Suprapubic skin (tissue), 4 donors: Measurements from ENCODE around the gene CPHXL2. TPM values are rescaled to one million over a fixed set of nuclear protein-coding genes. Genes with fewer than 3 reads are reported as not detected.

Experiments used
- DNase-seq, 2 donors: peaks; one replicate each; pipeline ENCODE4 v3.0.0-alpha.2; 2019; ENCODE audit warnings: low spot score in 2 of 2
- H3K27ac ChIP-seq: fragments of 200-600 bp; sonication (generic); one replicate; pipeline ENCODE4 v1.5.1; 2019
- H3K27me3 ChIP-seq: fragments of 200-600 bp; sonication (generic); one replicate; pipeline ENCODE4 v1.5.1; 2019
- H3K36me3 ChIP-seq: fragments of 200-600 bp; sonication (generic); one replicate; pipeline ENCODE4 v1.5.1; 2019
- H3K4me1 ChIP-seq: fragments of 200-600 bp; sonication (generic); one replicate; pipeline ENCODE4 v1.5.1; 2019
- H3K4me3 ChIP-seq: fragments of 200-600 bp; sonication (generic); one replicate; pipeline ENCODE4 v1.5.1; 2019; ENCODE audit warnings: mild to moderate bottlenecking
- H3K9me3 ChIP-seq: fragments of 200-600 bp; sonication (generic); one replicate; pipeline ENCODE4 v1.5.1; 2019
- EP300 ChIP-seq: sonication (generic); formaldehyde crosslinking; IDR thresholded peaks from one replicate; pipeline ENCODE4 v1.6.1; 2017; ENCODE audit warnings: antibody characterized with exemption
- POLR2A ChIP-seq, 2 donors: fragments of 450-650 bp; IDR thresholded peaks; one replicate each; pipeline ENCODE4 v1.6.1; 2017; ENCODE audit warnings: antibody characterized with exemption in 2 of 2, mild to moderate bottlenecking in 2 of 2, moderate library complexity in 2 of 2
- POLR2AphosphoS5 ChIP-seq, 3 donors: sonication (generic); formaldehyde crosslinking; IDR thresholded peaks; one replicate each; pipeline ENCODE4 v1.6.1; 2017; ENCODE audit warnings: antibody characterized with exemption in 3 of 3
- WGBS: methylation state at CpG from one replicate; pipeline ENCODE4 v1.1.5; 2018; 5-methylcytosine and 5-hydroxymethylcytosine counted together
- total RNA-seq, 4 donors: library from RNA; depleted of rRNA; stranded (reverse); fragments of >200 nt; gene quantifications; one replicate each; pipeline ENCODE4 v1.1.0, GENCODE V29; 2016
- TF ChIP-seq, protein P1 (sequence below), 2 donors: fragments of 200-600 bp in 1 of 2; fragments of 450-650 bp in 1 of 2; sonication (generic) in 1 of 2; IDR thresholded peaks; one replicate each; pipeline ENCODE4 v1.5.1; 2016 to 2019; ENCODE audit warnings: antibody characterized with exemption in 2 of 2, mild to moderate bottlenecking in 1 of 2, moderate library complexity in 1 of 2

CPHXL2 gene
- total RNA-seq, 4 donors from 2014 or later = not detected

- no peak overlapping the region for H3K27ac ChIP-seq
- no peaks in the 10 kb centered on the region for H3K27me3 ChIP-seq
- peaks cover 18% of the 10 kb centered on the region for H3K4me1 ChIP-seq
- no peaks in the 10 kb centered on the region for H3K9me3 ChIP-seq
- H3K4me3 ChIP-seq = no peak overlapping the region
- H3K36me3 ChIP-seq = peaks cover 60% of the 10 kb centered on the region
- 90% methylated on average over 2 of the region's 2 CpGs for WGBS
- DNase-seq = no peak
- no peak for TF ChIP-seq POLR2A (IDR thresholded peaks at IDR 0.05)
- no peak for TF ChIP-seq EP300
- no peak for TF ChIP-seq POLR2AphosphoS5 (IDR thresholded peaks at IDR 0.05)
- TF ChIP-seq, protein P1, sequence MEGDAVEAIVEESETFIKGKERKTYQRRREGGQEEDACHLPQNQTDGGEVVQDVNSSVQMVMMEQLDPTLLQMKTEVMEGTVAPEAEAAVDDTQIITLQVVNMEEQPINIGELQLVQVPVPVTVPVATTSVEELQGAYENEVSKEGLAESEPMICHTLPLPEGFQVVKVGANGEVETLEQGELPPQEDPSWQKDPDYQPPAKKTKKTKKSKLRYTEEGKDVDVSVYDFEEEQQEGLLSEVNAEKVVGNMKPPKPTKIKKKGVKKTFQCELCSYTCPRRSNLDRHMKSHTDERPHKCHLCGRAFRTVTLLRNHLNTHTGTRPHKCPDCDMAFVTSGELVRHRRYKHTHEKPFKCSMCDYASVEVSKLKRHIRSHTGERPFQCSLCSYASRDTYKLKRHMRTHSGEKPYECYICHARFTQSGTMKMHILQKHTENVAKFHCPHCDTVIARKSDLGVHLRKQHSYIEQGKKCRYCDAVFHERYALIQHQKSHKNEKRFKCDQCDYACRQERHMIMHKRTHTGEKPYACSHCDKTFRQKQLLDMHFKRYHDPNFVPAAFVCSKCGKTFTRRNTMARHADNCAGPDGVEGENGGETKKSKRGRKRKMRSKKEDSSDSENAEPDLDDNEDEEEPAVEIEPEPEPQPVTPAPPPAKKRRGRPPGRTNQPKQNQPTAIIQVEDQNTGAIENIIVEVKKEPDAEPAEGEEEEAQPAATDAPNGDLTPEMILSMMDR (IDR thresholded peaks at IDR 0.05) = no peak
Measured at GRCh38 chr16:75658175-75658574, 18.6 kb downstream of the CPHXL2 start.

- H3K4me1 ChIP-seq = peaks cover 42% of the 10 kb centered on the region
- no peaks in the 10 kb centered on the region for H3K27me3 ChIP-seq
- no peak overlapping the region for H3K27ac ChIP-seq
- WGBS = 55% methylated on average over 1 of the region's 1 CpG
- H3K4me3 ChIP-seq = no peak overlapping the region
- no peaks in the 10 kb centered on the region for H3K9me3 ChIP-seq
- H3K36me3 ChIP-seq = peaks cover 51% of the 10 kb centered on the region
- TF ChIP-seq EP300 (no peak), POLR2A (IDR thresholded peaks at IDR 0.05) (no peak)
- TF ChIP-seq, protein P1 (IDR thresholded peaks at IDR 0.05) = no peak
- no peak for DNase-seq
Measured at GRCh38 chr16:75653922-75654321, 22.9 kb downstream of the CPHXL2 start.

- DNase-seq = peak; percentile 91 to 93
- H3K36me3 ChIP-seq = peaks cover 7% of the 10 kb centered on the region
- WGBS = 1% methylated on average over 32 of the region's 62 CpGs
- peak overlapping the region; percentile 96 for H3K4me3 ChIP-seq
- peak in 1 of 3 donors; percentile 3 for TF ChIP-seq POLR2AphosphoS5 (IDR thresholded peaks at IDR 0.05)
- peak in 1 of 2 donors; percentile 10 for TF ChIP-seq POLR2A (IDR thresholded peaks at IDR 0.05)
- no peak for TF ChIP-seq EP300
- TF ChIP-seq, protein P1 (IDR thresholded peaks at IDR 0.05) = no peak
- H3K27me3 ChIP-seq = no peaks in the 10 kb centered on the region
- no peaks in the 10 kb centered on the region for H3K9me3 ChIP-seq
- peaks cover 67% of the 10 kb centered on the region for H3K4me1 ChIP-seq
- peak overlapping the region; percentile 99 for H3K27ac ChIP-seq
Measured at GRCh38 chr16:75648265-75649076, 28.3 kb downstream of the CPHXL2 start.

- TF ChIP-seq EP300 (no peak), POLR2AphosphoS5 (IDR thresholded peaks at IDR 0.05) (peak; percentile 73 to 95 (median 89)), POLR2A (IDR thresholded peaks at IDR 0.05) (peak; percentile 62 to 96)
- Histone ChIP-seq H3K4me1 (peaks cover 59% of the 10 kb centered on the region), H3K9me3 (no peaks in the 10 kb centered on the region), H3K4me3 (peak within 1 kb of the TSS; percentile 96), H3K27me3 (no peaks in the 10 kb centered on the region), H3K36me3 (peaks cover 7% of the 10 kb centered on the region), H3K27ac (peak within 1 kb of the TSS; percentile 99)
- WGBS = under 1% methylated on average over 19 of the region's 76 CpGs
- peak; percentile 95 for DNase-seq
Measured at GRCh38 chr16:75647492-75648264, 29.1 kb downstream of the CPHXL2 start, which contains the start of the genes KARS1 and TERF2IP. Gene KARS1, minus strand, starts transcription at chr16:75647665. Its CDS starts 26 bp downstream, at chr16:75647639. Gene TERF2IP, plus strand, starts transcription at chr16:75647773. Its CDS starts 110 bp downstream, at chr16:75647883.

DNA sequence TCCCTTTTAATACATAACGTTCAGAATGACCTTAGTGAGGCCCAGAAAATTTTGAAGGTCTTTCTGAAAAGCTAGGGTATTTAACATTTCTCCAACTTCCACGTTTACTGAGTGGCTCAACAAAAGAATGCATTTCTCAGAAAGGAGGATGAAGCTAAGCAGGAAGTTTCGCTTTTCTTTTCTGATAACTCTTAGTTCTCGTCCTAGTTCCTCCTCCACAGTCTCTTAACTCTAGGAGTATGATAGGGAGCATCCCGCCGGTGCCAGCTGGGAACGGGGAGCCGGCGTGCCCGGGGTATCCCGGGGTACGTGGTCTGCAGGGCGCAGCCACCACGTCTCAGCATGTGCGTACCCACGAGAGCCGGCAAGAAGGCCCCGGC is 29.7 kb downstream of the CPHXL2 start:
- WGBS = 0% methylated on average over 15 of the region's 18 CpGs
- H3K4me3 ChIP-seq = peak overlapping the region; percentile 96
- no peak for DNase-seq
- H3K27me3 ChIP-seq = no peaks in the 10 kb centered on the region
- H3K36me3 ChIP-seq = peaks cover 11% of the 10 kb centered on the region
- H3K27ac ChIP-seq = peak overlapping the region; percentile 99
- H3K9me3 ChIP-seq = no peaks in the 10 kb centered on the region
- peaks cover 53% of the 10 kb centered on the region for H3K4me1 ChIP-seq
- TF ChIP-seq POLR2A (IDR thresholded peaks at IDR 0.05) = no peak
- TF ChIP-seq, protein P1 (IDR thresholded peaks at IDR 0.05) = no peak
- no peak for TF ChIP-seq EP300
- TF ChIP-seq POLR2AphosphoS5 (IDR thresholded peaks at IDR 0.05) = no peak
